IPS DF 6.9 (cell line): Measurements from ENCODE around the gene EXTL1.

Experiments used
- DNase-seq: peaks from one replicate; pipeline ENCODE4 v3.0.0-alpha.2; 2013; ENCODE audit warnings: low read depth, low spot score
- H3K27ac ChIP-seq: one replicate; pipeline ENCODE4 v1.5.1; 2013; ENCODE audit warnings: low read length, control low read depth
- H3K27me3 ChIP-seq: 2 replicates; pipeline ENCODE4 v1.6.1; 2013; ENCODE audit warnings: mild to moderate bottlenecking, low read length; ENCODE audit not compliant: control insufficient read depth, insufficient read depth
- H3K36me3 ChIP-seq: 2 replicates; pipeline ENCODE4 v1.6.1; 2013; ENCODE audit warnings: low read length; ENCODE audit not compliant: control insufficient read depth, insufficient read depth
- H3K4me1 ChIP-seq: 2 replicates; pipeline ENCODE4 v1.6.1; 2013; ENCODE audit warnings: low read length; ENCODE audit not compliant: control insufficient read depth, insufficient read depth
- H3K4me3 ChIP-seq: 2 replicates; pipeline ENCODE4 v1.5.1; 2013; ENCODE audit warnings: mild to moderate bottlenecking, low read length
- H3K9me3 ChIP-seq: 2 replicates; pipeline ENCODE4 v1.6.1; 2013; ENCODE audit warnings: low read length, inconsistent platforms; ENCODE audit not compliant: control insufficient read depth, insufficient read depth
- WGBS: extraction: QIAGEN DNeasy Blood & Tissue Kit; methylation state at CpG from one replicate; pipeline ENCODE4 v1.1.7; 2013; ENCODE audit warnings: mixed read lengths, missing lambda C conversion rate; ENCODE audit not compliant: insufficient read length, insufficient coverage; 5-methylcytosine and 5-hydroxymethylcytosine counted together

The EXTL1 gene

DNA sequence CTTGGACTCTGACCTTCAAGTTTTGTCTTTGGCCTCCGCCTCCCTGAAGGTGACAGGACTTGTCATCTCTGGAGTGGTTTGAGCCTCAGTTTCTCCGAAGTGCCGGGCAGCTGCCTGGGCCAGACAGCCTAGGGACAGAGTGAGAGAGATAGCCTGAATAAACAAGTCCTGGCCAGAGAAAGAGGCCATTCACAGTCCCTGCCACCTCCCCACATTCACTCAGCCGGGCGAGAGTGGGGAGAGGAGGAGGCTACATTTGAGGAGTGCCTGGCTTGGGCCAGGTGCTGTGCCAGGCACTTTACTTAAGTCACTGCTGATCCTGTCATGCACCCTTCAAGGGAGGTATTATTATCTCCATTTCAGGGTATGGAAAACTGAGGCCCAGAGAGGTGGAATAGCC lies 3.5 kb downstream of the EXTL1 start:
- Histone ChIP-seq H3K9me3 (no peaks in the 10 kb centered on the region), H3K4me3 (no peak overlapping the region), H3K27ac (no peak overlapping the region), H3K4me1 (peaks cover 1% of the 10 kb centered on the region), H3K27me3 (no peaks in the 10 kb centered on the region), H3K36me3 (no peaks in the 10 kb centered on the region)
- no peak for DNase-seq
- no CpG with 5 or more reads among the region's 5 CpGs for WGBS

DNA sequence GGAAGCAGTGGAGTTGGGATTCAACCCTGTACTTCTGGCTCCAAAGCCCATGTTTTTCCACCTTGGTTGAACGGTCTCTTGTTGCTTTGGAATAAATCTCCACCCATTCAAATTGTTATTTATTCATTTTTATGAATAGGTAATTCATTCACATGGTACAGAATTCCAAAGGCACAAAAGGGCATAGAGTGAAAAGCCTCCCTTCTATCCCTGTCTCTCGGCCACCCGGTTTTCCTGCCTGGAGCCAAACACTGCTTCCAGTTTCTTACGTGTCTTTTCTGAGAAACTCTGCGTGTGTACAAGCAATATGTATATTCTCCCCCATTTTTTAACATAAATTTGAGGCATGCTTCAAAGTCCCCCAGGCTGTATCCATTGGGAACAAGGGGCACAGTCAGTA lies 3.9 kb downstream of the EXTL1 start:
- no peaks in the 10 kb centered on the region for H3K27me3 ChIP-seq
- WGBS: no CpG with 5 or more reads among the region's 5 CpGs

DNA sequence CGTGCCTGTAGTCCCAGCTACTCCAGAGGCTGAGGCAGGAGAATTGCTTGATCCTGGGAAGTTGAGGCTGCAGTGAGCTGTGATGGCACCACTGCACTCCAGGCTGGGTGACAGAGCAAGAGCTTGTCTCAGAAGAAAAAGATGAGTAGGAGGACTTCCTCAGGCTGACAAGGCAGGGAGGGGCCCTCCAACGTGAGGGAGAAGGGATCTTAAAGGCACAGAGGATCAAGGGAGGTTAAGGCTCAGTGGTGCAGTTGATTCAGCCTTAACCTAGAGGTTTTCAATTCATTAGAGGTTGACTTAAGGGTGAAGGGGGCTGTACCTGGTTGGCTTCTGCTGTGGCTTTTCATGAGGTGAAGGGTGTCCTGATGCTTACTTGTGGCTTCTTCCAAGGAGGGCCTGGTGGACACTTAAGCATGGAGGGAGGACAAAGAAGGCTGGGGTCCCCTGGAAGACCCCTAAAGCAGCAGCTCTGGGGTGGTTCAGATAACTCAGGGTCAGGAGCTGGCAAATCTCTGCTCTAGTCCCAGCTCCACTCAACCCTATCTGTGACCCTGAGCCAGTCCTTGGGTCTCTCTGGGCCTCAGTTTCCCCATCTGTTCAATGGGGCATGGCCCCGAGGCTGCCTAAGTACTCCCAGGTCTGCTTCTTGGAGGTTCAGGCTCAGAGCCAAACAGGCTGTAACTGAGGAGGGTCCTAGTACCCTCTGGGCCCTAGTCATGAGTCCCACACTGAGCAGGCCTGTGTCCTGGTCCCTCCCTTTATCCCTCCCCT lies 6.3 kb downstream of the EXTL1 start:
- WGBS: no CpG with 5 or more reads among the region's 3 CpGs
- no peak overlapping the region for H3K27ac ChIP-seq
- DNase-seq: no peak

More for the DNA sequence above, 3.9 kb downstream of the EXTL1 start:
- H3K27ac ChIP-seq: no peak overlapping the region
- no peak for DNase-seq
- H3K4me3 ChIP-seq: no peak overlapping the region
- peaks cover 1% of the 10 kb centered on the region for H3K4me1 ChIP-seq
- no peaks in the 10 kb centered on the region for H3K9me3 ChIP-seq
- H3K36me3 ChIP-seq: no peaks in the 10 kb centered on the region

DNA sequence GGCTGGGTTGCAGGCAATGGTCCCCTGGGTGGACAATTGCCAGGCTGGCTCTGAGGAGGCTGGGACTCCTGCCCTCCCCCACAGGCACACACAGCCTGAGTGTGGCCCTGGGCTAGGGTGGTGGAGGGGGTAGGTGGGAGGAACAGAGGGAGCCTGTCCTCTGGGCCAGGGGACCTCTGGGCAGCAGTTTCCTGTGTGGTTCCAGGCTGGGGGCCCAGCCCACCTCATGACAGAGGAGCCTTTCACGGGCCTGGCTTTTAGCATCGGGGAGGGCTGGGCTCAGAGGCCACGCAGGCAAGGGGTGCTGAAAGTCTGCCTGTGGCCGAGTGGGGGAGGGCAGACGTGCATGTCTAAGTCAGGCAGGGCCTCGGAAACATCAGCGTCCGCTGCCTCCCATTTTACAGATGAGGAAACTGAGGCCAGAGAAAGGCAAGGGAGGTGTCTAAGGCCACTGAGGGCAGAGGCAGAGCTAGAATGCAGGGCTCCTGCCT lies 7.0 kb downstream of the EXTL1 start:
- Histone ChIP-seq H3K36me3 (no peaks in the 10 kb centered on the region), H3K27ac (no peak overlapping the region), H3K4me3 (no peak overlapping the region), H3K9me3 (no peaks in the 10 kb centered on the region), H3K27me3 (no peaks in the 10 kb centered on the region), H3K4me1 (no peaks in the 10 kb centered on the region)
- no CpG with 5 or more reads among the region's 8 CpGs for WGBS
- DNase-seq: no peak

More for the DNA sequence above, 6.3 kb downstream of the EXTL1 start:
- no peaks in the 10 kb centered on the region for H3K27me3 ChIP-seq
- H3K4me1 ChIP-seq: no peaks in the 10 kb centered on the region; the same call in 1 of the 2 replicates
- no peaks in the 10 kb centered on the region for H3K9me3 ChIP-seq
- no peak overlapping the region for H3K4me3 ChIP-seq
- H3K36me3 ChIP-seq: no peaks in the 10 kb centered on the region

DNA sequence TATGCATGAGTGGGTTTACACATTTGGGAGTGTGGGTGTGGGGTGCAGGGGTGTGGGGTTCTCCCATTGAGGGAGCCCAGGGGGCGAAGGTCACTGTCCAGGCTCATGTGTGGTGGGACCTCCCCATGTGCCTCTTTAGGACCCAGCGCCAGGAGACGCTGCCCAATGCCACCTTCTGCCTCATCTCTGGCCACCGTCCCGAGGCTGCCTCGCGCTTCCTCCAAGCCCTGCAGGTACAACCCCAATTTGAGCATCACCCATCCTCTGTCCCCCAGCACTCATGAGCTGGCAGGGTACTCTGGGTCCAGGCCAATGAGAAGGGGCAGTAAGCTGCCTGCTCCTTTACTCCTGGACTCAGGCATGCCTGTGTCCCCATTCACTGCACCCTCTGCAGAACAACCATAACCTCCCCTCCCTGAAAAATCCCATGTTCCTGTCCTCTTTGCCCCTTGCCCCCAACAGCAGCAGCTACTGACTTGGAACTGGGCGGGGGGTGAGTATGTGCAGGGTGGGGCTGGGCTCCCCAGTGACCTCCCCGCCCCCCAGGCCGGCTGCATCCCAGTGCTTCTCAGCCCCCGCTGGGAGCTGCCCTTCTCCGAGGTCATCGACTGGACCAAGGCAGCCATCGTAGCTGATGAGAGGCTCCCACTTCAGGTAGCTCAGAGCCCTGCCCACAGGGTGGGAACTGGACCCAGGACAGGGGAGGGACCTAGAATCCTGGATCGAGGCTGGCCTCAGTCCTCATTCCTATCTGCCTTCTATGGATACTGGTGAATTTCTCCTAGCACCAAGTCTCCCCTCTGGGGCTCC lies 7.7 kb downstream of the EXTL1 start:
- Histone ChIP-seq H3K36me3 (no peaks in the 10 kb centered on the region), H3K27ac (no peak overlapping the region), H3K9me3 (no peaks in the 10 kb centered on the region), H3K4me3 (no peak overlapping the region), H3K27me3 (no peaks in the 10 kb centered on the region), H3K4me1 (no peaks in the 10 kb centered on the region)
- no peak for DNase-seq
- WGBS: no CpG with 5 or more reads among the region's 15 CpGs

DNA sequence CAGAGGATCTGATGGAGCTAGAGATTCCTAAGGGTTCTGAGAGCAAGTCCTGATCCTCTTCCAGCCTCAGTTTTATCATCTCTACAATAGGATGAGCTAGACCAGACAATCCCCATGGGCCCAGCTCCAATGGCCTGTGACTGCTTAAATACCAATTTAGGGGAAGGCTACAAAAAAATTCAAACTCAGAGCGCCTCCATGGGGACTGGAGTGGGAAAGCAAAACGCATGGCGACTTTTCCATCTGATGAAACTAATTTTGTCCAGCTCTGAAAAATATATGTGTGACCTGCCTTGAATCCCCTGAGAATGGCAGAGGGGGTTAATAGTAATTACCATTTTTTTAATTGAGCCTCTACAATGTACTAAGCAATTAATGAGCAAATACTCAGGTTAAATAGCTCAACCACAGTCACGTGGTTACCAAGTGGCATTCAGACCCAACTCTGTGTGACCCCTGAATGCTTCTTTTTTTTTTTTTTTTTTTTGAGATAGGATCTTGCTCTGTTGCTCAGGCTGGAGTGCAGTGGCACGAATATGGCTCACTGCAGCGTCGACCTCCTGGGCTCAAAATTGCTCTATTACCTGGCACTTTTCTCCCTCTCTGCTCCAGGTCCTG lies 8.4 kb downstream of the EXTL1 start:
- Histone ChIP-seq H3K4me3 (no peak overlapping the region), H3K36me3 (no peaks in the 10 kb centered on the region), H3K9me3 (no peaks in the 10 kb centered on the region), H3K27me3 (peaks cover 2% of the 10 kb centered on the region; the same call in 1 of the 2 replicates), H3K4me1 (peaks cover 2% of the 10 kb centered on the region; the same call in 1 of the 2 replicates), H3K27ac (no peak overlapping the region)
- WGBS: no CpG with 5 or more reads among the region's 7 CpGs
- DNase-seq: no peak

DNA sequence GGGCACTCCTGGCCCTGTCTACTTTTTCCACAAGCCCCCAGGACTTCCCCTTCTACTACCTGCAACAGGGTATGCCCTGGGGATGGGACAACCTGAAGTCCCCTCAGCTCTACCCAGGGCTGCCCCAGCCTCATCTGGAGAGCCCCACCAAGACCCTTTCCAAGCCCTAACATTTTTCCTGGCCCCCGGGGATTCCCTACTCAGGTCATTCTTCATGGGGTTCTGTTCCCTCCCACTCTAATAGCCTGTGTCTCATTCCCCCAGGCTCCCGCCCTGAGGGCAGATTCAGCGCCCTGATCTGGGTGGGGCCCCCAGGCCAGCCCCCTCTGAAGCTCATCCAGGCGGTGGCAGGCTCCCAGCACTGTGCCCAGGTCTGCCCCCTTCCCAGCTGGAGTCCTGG lies 9.6 kb downstream of the EXTL1 start:
- no peak overlapping the region for H3K27ac ChIP-seq
- peaks cover 2% of the 10 kb centered on the region; the same call in 1 of the 2 replicates for H3K4me1 ChIP-seq
- no peaks in the 10 kb centered on the region for H3K36me3 ChIP-seq
- H3K9me3 ChIP-seq: no peaks in the 10 kb centered on the region
- peaks cover 2% of the 10 kb centered on the region; the same call in 1 of the 2 replicates for H3K27me3 ChIP-seq
- WGBS: no CpG with 5 or more reads among the region's 4 CpGs
- no peak for DNase-seq
- no peak overlapping the region for H3K4me3 ChIP-seq

DNA sequence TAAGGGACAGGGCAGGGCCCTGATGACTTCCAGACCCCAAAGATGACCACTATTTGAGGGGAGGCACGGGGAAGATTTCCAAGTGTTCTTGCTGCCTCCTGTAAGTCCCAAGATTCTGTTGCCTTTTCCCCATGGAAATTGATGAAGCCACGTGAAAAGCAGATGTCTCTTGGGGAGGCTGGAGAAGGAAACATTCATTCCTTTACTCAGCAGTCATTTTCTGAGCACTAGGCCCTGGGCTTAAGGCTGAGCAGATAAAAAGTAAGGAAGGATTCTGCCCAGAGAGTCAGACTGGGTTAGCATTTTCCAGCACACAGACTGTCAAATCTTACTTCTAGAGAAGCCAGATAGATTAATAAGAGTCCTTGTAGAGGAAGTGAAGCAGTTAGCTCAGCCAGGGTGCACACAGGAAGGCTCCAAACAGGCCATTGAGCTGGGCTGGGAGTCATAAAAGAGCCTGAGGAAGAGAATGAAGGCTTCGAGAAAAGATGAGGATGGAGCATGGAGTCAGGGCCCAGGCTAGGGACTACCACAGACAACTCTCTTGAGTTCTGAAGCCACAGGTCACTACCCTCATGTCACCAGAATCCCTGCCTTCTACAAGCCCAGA lies 10.1 kb downstream of the EXTL1 start:
- no peak overlapping the region for H3K4me3 ChIP-seq
- H3K36me3 ChIP-seq: no peaks in the 10 kb centered on the region
- DNase-seq: no peak
- WGBS: no CpG with 5 or more reads among the region's 3 CpGs
- H3K4me1 ChIP-seq: peaks cover 2% of the 10 kb centered on the region; the same call in 1 of the 2 replicates
- H3K9me3 ChIP-seq: no peaks in the 10 kb centered on the region
- H3K27me3 ChIP-seq: peaks cover 2% of the 10 kb centered on the region; the same call in 1 of the 2 replicates
- no peak overlapping the region for H3K27ac ChIP-seq

DNA sequence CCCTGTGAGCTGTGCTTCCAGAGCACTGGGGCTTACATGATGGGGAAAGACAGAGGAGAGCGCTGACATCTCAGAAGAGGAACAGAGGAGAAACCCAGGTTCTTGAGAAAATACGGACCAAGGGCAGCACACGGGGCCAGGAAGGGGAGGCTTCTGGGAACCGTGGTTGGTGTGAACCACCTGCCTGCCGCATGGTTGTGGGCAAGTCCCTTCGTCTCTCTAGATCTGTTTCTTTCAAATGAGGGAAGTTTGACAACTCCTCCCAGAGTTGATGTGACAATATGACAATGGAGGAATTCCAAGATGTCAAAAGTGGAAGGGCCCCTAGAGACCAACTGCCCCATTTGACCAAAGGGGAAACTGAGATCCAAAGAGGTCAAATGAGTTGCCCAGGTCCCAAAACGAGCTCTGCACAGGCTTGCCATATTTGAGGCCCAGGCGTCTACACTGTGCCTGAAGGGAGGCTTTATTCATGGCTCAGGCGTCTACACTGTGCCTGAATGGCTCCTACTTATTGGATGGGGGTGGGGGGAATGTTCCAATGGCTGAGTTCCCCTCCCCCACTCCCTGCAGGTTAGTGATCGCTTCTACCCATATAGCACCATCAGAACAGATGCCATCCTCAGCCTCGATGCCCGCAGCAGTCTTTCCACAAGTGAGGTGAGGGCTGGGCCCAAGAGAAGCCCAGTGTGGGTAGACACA lies 11.2 kb downstream of the EXTL1 start:
- Histone ChIP-seq H3K27ac (no peak overlapping the region), H3K36me3 (no peaks in the 10 kb centered on the region), H3K4me3 (no peak overlapping the region), H3K27me3 (peaks cover 2% of the 10 kb centered on the region; the same call in 1 of the 2 replicates), H3K4me1 (peaks cover 2% of the 10 kb centered on the region; the same call in 1 of the 2 replicates), H3K9me3 (no peaks in the 10 kb centered on the region)
- DNase-seq: no peak
- WGBS: no CpG with 5 or more reads among the region's 12 CpGs
